ENCODE data around the gene FHIT.

The FHIT gene

DNA sequence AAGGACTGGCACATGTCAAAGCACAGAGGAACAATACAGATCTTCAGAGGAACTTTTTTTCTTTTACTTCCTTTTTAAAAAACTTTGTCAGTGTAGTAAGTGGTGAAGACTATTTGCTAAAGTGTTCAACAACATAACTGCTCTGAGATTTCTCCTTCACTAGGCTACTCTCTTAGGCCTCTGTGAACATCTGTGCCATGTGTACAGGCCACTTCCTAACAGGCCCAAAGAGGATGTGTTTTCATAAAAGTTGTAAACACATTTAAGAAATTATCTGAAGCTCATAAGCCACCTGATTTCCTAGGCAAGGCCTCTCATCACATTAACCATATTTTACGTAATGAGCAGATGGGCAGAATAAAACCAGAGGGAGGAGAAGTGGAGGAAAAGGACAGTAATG, 235.4 kb downstream of the FHIT start:
- no peak overlapping the region for H3K4me3 ChIP-seq (ENCODE audit: low read depth, low read length)
- no peak for DNase-seq
- TF ChIP-seq, protein P1, sequence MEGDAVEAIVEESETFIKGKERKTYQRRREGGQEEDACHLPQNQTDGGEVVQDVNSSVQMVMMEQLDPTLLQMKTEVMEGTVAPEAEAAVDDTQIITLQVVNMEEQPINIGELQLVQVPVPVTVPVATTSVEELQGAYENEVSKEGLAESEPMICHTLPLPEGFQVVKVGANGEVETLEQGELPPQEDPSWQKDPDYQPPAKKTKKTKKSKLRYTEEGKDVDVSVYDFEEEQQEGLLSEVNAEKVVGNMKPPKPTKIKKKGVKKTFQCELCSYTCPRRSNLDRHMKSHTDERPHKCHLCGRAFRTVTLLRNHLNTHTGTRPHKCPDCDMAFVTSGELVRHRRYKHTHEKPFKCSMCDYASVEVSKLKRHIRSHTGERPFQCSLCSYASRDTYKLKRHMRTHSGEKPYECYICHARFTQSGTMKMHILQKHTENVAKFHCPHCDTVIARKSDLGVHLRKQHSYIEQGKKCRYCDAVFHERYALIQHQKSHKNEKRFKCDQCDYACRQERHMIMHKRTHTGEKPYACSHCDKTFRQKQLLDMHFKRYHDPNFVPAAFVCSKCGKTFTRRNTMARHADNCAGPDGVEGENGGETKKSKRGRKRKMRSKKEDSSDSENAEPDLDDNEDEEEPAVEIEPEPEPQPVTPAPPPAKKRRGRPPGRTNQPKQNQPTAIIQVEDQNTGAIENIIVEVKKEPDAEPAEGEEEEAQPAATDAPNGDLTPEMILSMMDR (IDR thresholded peaks at IDR 0.05; ENCODE audit: low read depth, low read length) = no peak

DNA sequence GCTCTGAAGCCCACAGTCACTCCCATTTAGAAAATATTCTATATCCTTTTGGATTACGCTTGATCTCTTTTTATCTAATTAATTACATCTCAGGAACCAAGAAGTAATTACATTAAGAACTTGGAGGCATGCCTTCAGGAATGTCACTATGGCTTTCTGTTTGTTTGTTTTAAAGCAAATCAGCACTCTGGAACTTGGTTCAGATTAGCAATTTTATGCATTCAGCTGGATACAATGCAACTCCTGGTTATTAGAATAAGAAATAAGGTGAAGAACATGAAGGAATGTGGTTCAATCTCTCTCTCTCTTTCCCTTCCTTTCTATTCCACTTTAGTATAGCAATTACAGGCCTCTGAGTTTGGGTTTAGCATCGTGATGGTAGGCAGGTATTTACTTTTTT, 235.8 kb downstream of the FHIT start:
- no peaks in the 10 kb centered on the region for H3K4me1 ChIP-seq
- H3K27me3 ChIP-seq = no peaks in the 10 kb centered on the region
- no peaks in the 10 kb centered on the region for H3K9me3 ChIP-seq
- TF ChIP-seq, protein P1 (IDR thresholded peaks at IDR 0.05; ENCODE audit: low read depth, low read length) = no peak
- H3K4me3 ChIP-seq (ENCODE audit: low read depth, low read length) = no peak overlapping the region
- DNase-seq = no peak
- no peaks in the 10 kb centered on the region for H3K36me3 ChIP-seq

More for the DNA sequence above, 235.4 kb downstream of the FHIT start:
- no peaks in the 10 kb centered on the region for H3K4me1 ChIP-seq
- no peaks in the 10 kb centered on the region for H3K9me3 ChIP-seq
- H3K36me3 ChIP-seq = no peaks in the 10 kb centered on the region
- H3K27me3 ChIP-seq = no peaks in the 10 kb centered on the region

DNA sequence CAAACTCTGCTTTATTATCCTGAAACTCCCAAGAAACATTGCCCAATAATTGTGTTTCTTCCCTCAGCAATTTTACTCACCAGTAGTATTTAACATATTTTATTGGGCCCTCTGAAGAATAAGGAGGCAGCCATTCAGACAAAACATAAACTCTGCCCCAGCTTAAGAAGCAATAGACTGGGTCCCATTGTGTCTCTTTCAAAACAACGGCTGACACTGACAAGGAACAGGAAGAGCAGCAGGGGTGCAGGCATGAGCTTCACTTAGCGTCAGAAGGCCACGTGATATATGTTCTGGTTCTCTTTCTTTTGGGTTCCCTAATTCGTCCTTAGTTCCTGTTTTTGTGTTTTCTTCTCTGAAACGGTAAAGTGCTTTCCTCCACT, 242.3 kb downstream of the FHIT start:
- no peaks in the 10 kb centered on the region for H3K9me3 ChIP-seq
- DNase-seq = no peak
- H3K4me3 ChIP-seq (ENCODE audit: low read depth, low read length) = no peak overlapping the region
- no peaks in the 10 kb centered on the region for H3K36me3 ChIP-seq
- H3K4me1 ChIP-seq = no peaks in the 10 kb centered on the region
- TF ChIP-seq, protein P1 (IDR thresholded peaks at IDR 0.05; ENCODE audit: low read depth, low read length) = no peak
- H3K27me3 ChIP-seq = no peaks in the 10 kb centered on the region

DNA sequence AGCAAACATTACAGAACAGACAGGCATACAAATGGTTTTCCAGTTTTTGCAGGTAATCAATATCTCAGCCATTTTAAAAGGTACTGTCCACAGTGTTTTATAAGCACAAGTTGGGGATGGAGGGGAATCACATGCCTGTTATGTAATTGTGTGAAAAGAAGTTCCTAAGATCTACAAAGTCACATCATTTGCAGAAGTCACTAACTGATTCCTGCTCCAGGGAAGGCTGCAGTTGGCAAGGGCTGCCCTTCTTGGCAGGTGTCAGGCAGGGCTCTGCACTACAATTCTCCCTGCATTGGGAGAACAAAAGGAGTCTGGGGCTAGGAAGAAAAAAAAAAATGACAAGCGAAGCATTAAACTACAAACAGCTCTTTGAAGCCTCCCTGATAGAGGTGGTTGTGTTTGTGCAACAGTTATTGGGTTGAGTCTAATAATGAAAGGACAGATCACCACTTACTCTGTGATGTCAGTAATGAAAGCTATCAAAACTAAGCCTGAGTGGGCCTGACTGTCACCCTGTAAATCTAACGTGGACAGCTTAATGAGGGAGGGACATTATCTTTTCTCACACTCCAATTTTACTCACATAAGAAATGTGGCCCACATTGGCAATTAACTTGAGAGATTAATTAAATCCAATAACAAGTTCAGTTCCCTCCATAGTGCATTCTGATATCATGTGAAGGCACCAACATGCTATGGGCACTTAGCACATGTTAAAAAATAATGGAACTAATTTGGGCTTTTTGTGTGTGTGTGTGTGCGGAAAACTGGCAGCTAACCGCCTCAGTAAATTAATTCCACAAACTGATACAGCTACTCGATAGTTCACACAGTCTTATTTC, 242.9 kb downstream of the FHIT start:
- DNase-seq = no peak
- TF ChIP-seq, protein P1 (IDR thresholded peaks at IDR 0.05; ENCODE audit: low read depth, low read length) = no peak
- no peak overlapping the region for H3K4me3 ChIP-seq (ENCODE audit: low read depth, low read length)
- no peaks in the 10 kb centered on the region for H3K4me1 ChIP-seq
- H3K36me3 ChIP-seq = no peaks in the 10 kb centered on the region
- no peaks in the 10 kb centered on the region for H3K27me3 ChIP-seq
- no peaks in the 10 kb centered on the region for H3K9me3 ChIP-seq

DNA sequence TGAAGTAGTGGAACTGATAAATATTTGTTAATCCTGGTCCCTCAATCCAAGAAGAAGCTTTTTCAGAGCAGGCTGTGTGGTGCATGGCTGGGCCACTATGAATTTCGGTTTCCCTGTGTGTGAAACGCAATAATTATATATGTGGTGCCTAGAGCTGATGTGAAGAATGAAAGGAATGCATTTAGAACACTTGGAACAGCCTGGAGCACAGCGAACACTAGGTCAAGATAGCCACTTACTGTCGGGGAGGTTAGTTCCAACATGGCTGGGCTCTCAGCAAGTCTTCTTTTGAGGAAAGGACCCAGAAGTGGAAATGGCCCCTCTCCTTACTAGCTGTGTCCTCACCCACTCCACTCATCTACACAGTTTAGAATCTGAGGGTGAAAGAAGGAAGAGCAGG, 245.7 kb downstream of the FHIT start:
- H3K27me3 ChIP-seq = no peaks in the 10 kb centered on the region
- DNase-seq = no peak
- TF ChIP-seq, protein P1 (IDR thresholded peaks at IDR 0.05; ENCODE audit: low read depth, low read length) = no peak
- H3K4me1 ChIP-seq = no peaks in the 10 kb centered on the region
- H3K9me3 ChIP-seq = no peaks in the 10 kb centered on the region
- H3K4me3 ChIP-seq (ENCODE audit: low read depth, low read length) = no peak overlapping the region
- H3K36me3 ChIP-seq = no peaks in the 10 kb centered on the region

DNA sequence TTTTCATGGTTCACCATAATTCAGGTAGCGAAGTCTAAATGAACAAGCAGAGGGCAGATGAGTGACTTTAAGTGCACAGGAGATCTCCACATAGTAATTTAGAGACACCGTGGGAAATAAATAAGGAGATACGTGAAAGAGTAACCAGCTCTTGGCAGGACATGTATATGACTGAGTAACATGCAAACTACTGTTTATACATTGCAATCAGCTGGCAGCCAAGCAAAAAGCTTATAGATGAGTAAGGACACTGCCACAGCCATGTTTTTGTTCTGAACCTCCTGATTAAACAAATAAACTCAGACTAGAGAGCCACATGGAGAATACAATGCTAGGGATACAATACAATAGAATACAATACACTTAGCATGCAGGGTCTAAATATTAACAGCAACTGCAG, 252.4 kb downstream of the FHIT start:
- Histone ChIP-seq H3K4me1 (no peaks in the 10 kb centered on the region), H3K36me3 (no peaks in the 10 kb centered on the region), H3K9me3 (no peaks in the 10 kb centered on the region), H3K4me3 (ENCODE audit: low read depth, low read length) (no peak overlapping the region), H3K27me3 (no peaks in the 10 kb centered on the region)
- TF ChIP-seq, protein P1 (IDR thresholded peaks at IDR 0.05; ENCODE audit: low read depth, low read length) = no peak
- DNase-seq = no peak
